DOHH2 (cell line): ENCODE measurements around the gene PLAAT4.

Experiments used
- H3F3A ChIP-seq: fragments of 200-600 bp; sonication (generic), shearing (Covaris generic); 2 replicates; pipeline ENCODE4 v1.6.0; 2016; ENCODE audit warnings: antibody characterized with exemption, mild to moderate bottlenecking; ENCODE audit not compliant: control insufficient read depth, insufficient read depth
- H3K27ac ChIP-seq: fragments of 200-600 bp; sonication (generic); 2 replicates; pipeline ENCODE4 v1.5.1; 2014; ENCODE audit warnings: low read depth, mild to moderate bottlenecking, low read length, moderate library complexity
- H3K27me3 ChIP-seq: fragments of 200-600 bp; sonication (generic); 2 replicates; pipeline ENCODE4 v1.6.1; 2014; ENCODE audit warnings: mild to moderate bottlenecking, low read length, mixed read lengths; ENCODE audit not compliant: control insufficient read depth
- H3K36me3 ChIP-seq: fragments of 200-600 bp; sonication (generic); 2 replicates; pipeline ENCODE4 v1.6.1; 2014; ENCODE audit warnings: mild to moderate bottlenecking, low read length, moderate library complexity, mixed read lengths; ENCODE audit not compliant: control insufficient read depth
- H3K4me1 ChIP-seq: fragments of 200-600 bp; sonication (generic); 2 replicates; pipeline ENCODE4 v1.6.1; 2014; ENCODE audit warnings: mild to moderate bottlenecking, low read length, mixed read lengths; ENCODE audit not compliant: control insufficient read depth
- H3K4me2 ChIP-seq: fragments of 200-600 bp; sonication (generic); 2 replicates; pipeline ENCODE4 v1.6.0; 2014; ENCODE audit warnings: mild to moderate bottlenecking, low read length, moderate library complexity
- H3K4me3 ChIP-seq: fragments of 200-600 bp; sonication (generic); 2 replicates; pipeline ENCODE4 v1.5.1; 2014; ENCODE audit warnings: mild to moderate bottlenecking, low read length, mixed read lengths
- H3K79me2 ChIP-seq: fragments of 200-600 bp; sonication (generic); 2 replicates; pipeline ENCODE4 v1.6.1; 2014; ENCODE audit warnings: mild to moderate bottlenecking, low read length, mixed read lengths; ENCODE audit not compliant: control insufficient read depth
- H3K9me2 ChIP-seq: fragments of 200-600 bp; sonication (generic); replicated peaks from 2 replicates; pipeline ENCODE4 v1.6.1; 2014; ENCODE audit warnings: mild to moderate bottlenecking, low read length, mixed read lengths; ENCODE audit not compliant: control insufficient read depth
- H3K9me3 ChIP-seq: fragments of 200-600 bp; sonication (generic); 2 replicates; pipeline ENCODE4 v1.6.1; 2014; ENCODE audit warnings: antibody characterized with exemption, low read length, mixed read lengths; ENCODE audit not compliant: control insufficient read depth, insufficient read depth
- H4K20me1 ChIP-seq: fragments of 200-600 bp; sonication (generic); 2 replicates; pipeline ENCODE4 v1.6.0; 2014; ENCODE audit warnings: low read depth, mild to moderate bottlenecking, antibody characterized with exemption, low read length, moderate library complexity; ENCODE audit not compliant: control insufficient read depth, insufficient read depth
- EZH2phosphoT487 ChIP-seq: fragments of 200-600 bp; sonication (generic); IDR thresholded peaks from 2 replicates; pipeline ENCODE4 v1.6.1; 2017; ENCODE audit warnings: borderline replicate concordance, mild to moderate bottlenecking, antibody characterized with exemption, low read length, moderate library complexity, mixed read lengths
- TF ChIP-seq, protein P1 (sequence below): fragments of 200-600 bp; sonication (generic); IDR thresholded peaks from one replicate; pipeline ENCODE4 v1.5.1; 2014; ENCODE audit warnings: antibody characterized with exemption, mild to moderate bottlenecking, low read depth, low read length; ENCODE audit not compliant: poor library complexity, severe bottlenecking

PLAAT4 gene

DNA sequence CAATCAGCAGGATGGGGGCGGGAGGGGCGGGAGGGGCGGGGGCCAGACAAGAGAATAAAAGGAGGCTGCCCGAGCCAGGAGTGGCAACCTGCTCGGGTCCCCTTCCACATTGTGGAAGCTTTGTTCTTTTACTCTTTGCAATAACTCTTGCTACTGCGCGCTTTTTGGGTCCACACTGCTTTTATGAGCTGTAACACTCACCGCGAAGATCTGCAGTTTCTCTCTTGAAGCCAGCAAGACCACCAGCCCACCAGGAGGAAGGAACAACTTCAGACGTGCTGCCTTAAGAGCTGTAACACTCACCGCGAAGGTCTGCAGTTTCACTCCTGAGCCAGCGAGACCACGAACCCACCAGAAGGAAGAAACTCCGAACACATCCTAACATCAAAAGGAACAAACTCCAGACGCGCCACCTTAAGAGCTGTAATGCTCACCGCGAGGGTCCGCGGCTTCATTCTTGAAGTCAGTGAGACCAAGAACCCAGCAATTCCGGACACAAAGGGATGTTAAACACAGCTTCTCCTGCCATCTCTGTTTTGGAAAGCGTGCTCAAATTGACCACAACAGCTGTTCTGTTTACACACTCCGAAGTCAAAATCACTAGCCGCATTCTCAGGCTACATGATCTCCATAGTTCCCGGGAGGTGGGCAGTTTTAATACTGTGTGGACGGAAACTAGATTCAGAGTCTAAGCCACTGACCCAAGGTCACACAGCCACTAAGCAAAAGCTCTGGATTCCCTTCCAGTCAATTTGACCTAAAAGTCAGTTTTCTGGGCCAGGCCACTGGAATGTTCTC lies 14.7 kb downstream of the PLAAT4 start:
- Histone ChIP-seq H3K4me1 (peaks cover 30% of the 10 kb centered on the region), H3K9me3 (no peaks in the 10 kb centered on the region), H3F3A (no peaks in the 10 kb centered on the region), H3K27me3 (no peaks in the 10 kb centered on the region), H3K4me3 (no peak overlapping the region), H4K20me1 (no peaks in the 10 kb centered on the region), H3K9me2 (no peaks in the 10 kb centered on the region), H3K4me2 (no peak overlapping the region), H3K36me3 (no peaks in the 10 kb centered on the region), H3K27ac (no peak overlapping the region), H3K79me2 (no peaks in the 10 kb centered on the region)
- TF ChIP-seq, protein P1, sequence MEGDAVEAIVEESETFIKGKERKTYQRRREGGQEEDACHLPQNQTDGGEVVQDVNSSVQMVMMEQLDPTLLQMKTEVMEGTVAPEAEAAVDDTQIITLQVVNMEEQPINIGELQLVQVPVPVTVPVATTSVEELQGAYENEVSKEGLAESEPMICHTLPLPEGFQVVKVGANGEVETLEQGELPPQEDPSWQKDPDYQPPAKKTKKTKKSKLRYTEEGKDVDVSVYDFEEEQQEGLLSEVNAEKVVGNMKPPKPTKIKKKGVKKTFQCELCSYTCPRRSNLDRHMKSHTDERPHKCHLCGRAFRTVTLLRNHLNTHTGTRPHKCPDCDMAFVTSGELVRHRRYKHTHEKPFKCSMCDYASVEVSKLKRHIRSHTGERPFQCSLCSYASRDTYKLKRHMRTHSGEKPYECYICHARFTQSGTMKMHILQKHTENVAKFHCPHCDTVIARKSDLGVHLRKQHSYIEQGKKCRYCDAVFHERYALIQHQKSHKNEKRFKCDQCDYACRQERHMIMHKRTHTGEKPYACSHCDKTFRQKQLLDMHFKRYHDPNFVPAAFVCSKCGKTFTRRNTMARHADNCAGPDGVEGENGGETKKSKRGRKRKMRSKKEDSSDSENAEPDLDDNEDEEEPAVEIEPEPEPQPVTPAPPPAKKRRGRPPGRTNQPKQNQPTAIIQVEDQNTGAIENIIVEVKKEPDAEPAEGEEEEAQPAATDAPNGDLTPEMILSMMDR: no peak
- TF ChIP-seq EZH2phosphoT487: no peak

DNA sequence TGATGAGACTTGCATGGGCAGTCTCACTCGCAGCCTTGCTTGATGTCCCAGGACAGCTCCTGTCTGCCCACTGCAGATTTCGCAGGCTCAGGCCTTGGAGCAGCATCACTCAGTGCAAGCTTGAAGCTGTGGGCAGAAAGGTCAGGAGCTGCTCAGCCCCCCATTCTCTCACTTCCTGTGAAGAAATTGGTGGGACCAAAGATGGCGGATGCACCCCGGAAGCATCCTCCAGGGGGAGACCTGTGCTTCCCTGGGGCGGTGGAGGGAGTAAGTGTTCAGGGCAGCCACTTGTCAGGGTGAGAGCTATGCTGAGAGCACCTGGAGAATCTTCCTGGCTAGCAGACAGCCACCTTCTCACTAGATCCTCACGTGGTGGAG lies 15.3 kb downstream of the PLAAT4 start:
- peaks cover 36% of the 10 kb centered on the region for H3K4me1 ChIP-seq
- H3K27me3 ChIP-seq: no peaks in the 10 kb centered on the region
- H3K36me3 ChIP-seq: no peaks in the 10 kb centered on the region
- no peaks in the 10 kb centered on the region for H3K79me2 ChIP-seq
- H3F3A ChIP-seq: no peaks in the 10 kb centered on the region
- H4K20me1 ChIP-seq: no peaks in the 10 kb centered on the region
- no peak overlapping the region for H3K4me3 ChIP-seq
- no peaks in the 10 kb centered on the region for H3K9me3 ChIP-seq
- H3K4me2 ChIP-seq: no peak overlapping the region
- no peaks in the 10 kb centered on the region for H3K9me2 ChIP-seq
- no peak overlapping the region for H3K27ac ChIP-seq
- TF ChIP-seq, protein P1: no peak
- no peak for TF ChIP-seq EZH2phosphoT487

GRCh38 chr11:63552921-63553320 lies 16.3 kb downstream of the PLAAT4 start:
- peaks cover 41% of the 10 kb centered on the region for H3K4me1 ChIP-seq
- H4K20me1 ChIP-seq: no peaks in the 10 kb centered on the region
- H3K4me3 ChIP-seq: no peak overlapping the region
- H3K79me2 ChIP-seq: no peaks in the 10 kb centered on the region
- no peak overlapping the region for H3K27ac ChIP-seq
- H3K4me2 ChIP-seq: no peak overlapping the region
- H3K9me3 ChIP-seq: no peaks in the 10 kb centered on the region
- H3K9me2 ChIP-seq: no peaks in the 10 kb centered on the region
- no peaks in the 10 kb centered on the region for H3K36me3 ChIP-seq
- no peaks in the 10 kb centered on the region for H3F3A ChIP-seq
- TF ChIP-seq, protein P1: no peak
- TF ChIP-seq EZH2phosphoT487: no peak
- H3K27me3 ChIP-seq: no peaks in the 10 kb centered on the region
